RPMI7951 (cell line): ENCODE data around the gene XCR1. TPM values are rescaled to one million over a fixed set of nuclear protein-coding genes. Genes with fewer than 3 reads are reported as not detected.
"Not testable (repeated sequence)": the region's sequence is repeated elsewhere in the genome, so short reads cannot be mapped to it uniquely, and the experiment has no call there.

Experiments
- DNase-seq: peaks from one replicate; pipeline ENCODE4 v3.0.0-alpha.2; 2012; ENCODE audit warnings: low read depth
- total RNA-seq: library from RNA; depleted of rRNA; stranded (reverse); fragments of >200 nt; shearing (Covaris generic); gene quantifications from 2 replicates; pipeline ENCODE4 v1.2.3, GENCODE V29; 2014; rRNA removed

XCR1 gene
- not detected in 2 replicates for total RNA-seq

GRCh38 chr3:46027021-46027705 lies at the start of gene XCR1:
Gene XCR1, minus strand, starts transcription at chr3:46027483. Its CDS starts 5,536 bp downstream, at chr3:46021947.
- no peak for DNase-seq

GRCh38 chr3:46076606-46077005 lies 49.3 kb upstream of the XCR1 start:
- peak; percentile 48 for DNase-seq

GRCh38 chr3:46075816-46076215 lies 48.5 kb upstream of the XCR1 start:
- DNase-seq, result no peak

GRCh38 chr3:46071222-46071858 lies 44.1 kb upstream of the XCR1 start:
- no peak for DNase-seq

GRCh38 chr3:46070595-46071093 lies 43.4 kb upstream of the XCR1 start:
- no peak for DNase-seq

GRCh38 chr3:46068501-46068900 lies 41.2 kb upstream of the XCR1 start:
- DNase-seq, result no peak

- DNase-seq, result peak; percentile 7
These were observed 40.1 kb upstream of the XCR1 start for GRCh38 chr3:46067401-46067800.

GRCh38 chr3:46065750-46066256 lies 38.5 kb upstream of the XCR1 start:
- DNase-seq, result peak; percentile 35

GRCh38 chr3:46065294-46065705 lies 38.0 kb upstream of the XCR1 start:
- peak; percentile 87 for DNase-seq

- no peak for DNase-seq
These were observed 35.4 kb upstream of the XCR1 start for GRCh38 chr3:46062679-46063078.

GRCh38 chr3:46061887-46062286 lies 34.6 kb upstream of the XCR1 start:
- no peak for DNase-seq

GRCh38 chr3:46061108-46061720 lies 33.9 kb upstream of the XCR1 start:
- DNase-seq, result no peak

- DNase-seq, result no peak
These were observed 33.3 kb upstream of the XCR1 start for GRCh38 chr3:46060551-46060950.

GRCh38 chr3:46059432-46059831 lies 32.1 kb upstream of the XCR1 start:
- no peak for DNase-seq

GRCh38 chr3:46058981-46059380 lies 31.7 kb upstream of the XCR1 start:
- no peak for DNase-seq

GRCh38 chr3:46057716-46058115 lies 30.4 kb upstream of the XCR1 start:
- DNase-seq, result no peak

- DNase-seq, result no peak
These were observed 29.4 kb upstream of the XCR1 start for GRCh38 chr3:46056686-46057085.

- DNase-seq, result not testable (repeated sequence)
These were observed 26.7 kb upstream of the XCR1 start for GRCh38 chr3:46053761-46054515.

- DNase-seq, result not testable (repeated sequence)
These were observed 26.0 kb upstream of the XCR1 start for GRCh38 chr3:46053265-46053664.

- DNase-seq, result no peak
These were observed 25.2 kb upstream of the XCR1 start for GRCh38 chr3:46052531-46052930.

- DNase-seq, result no peak
These were observed 21.8 kb upstream of the XCR1 start for GRCh38 chr3:46049093-46049492.

- peak; percentile 55 for DNase-seq
These were observed 18.9 kb upstream of the XCR1 start for GRCh38 chr3:46046231-46046630.
